NCI-H446 (cell line): ENCODE measurements around the gene TSPY10.
"Not testable (repeated sequence)": the region's sequence is repeated elsewhere in the genome, so short reads cannot be mapped to it uniquely, and the experiment has no call there.

Experiments
- DNase-seq, 2 experiments: peaks; one replicate each; lab custom pipeline; 2025; lab: John Stamatoyannopoulos, UW

The TSPY10 gene, protein sequence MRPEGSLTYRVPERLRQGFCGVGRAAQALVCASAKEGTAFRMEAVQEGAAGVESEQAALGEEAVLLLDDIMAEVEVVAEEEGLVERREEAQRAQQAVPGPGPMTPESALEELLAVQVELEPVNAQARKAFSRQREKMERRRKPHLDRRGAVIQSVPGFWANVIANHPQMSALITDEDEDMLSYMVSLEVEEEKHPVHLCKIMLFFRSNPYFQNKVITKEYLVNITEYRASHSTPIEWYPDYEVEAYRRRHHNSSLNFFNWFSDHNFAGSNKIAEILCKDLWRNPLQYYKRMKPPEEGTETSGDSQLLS

DNA sequence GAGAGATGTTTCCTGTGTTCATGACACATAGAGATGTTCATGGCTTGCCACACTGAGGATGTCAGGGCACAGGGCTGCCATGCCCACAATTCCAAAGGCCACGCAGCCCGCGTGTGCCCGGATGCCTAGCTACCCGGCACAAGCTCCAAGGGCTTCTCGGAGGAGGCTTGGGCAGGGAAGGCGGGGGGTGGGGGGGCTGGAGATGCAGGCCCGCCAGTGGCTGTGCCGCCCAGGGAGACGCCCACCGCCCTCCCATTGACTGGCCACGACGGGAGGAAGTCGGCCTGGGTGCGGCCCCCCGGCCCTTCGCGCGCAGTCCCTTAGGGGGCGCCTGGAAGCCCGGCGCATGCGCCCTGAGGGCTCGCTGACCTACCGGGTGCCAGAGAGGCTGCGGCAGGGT lies at the start of gene TSPY10:
TSPY10 (plus strand) TSS at position 301 of the 400 bp plus-strand sequence; CDS start at position 347, 46 bp downstream.
- not testable (repeated sequence) for DNase-seq

DNA sequence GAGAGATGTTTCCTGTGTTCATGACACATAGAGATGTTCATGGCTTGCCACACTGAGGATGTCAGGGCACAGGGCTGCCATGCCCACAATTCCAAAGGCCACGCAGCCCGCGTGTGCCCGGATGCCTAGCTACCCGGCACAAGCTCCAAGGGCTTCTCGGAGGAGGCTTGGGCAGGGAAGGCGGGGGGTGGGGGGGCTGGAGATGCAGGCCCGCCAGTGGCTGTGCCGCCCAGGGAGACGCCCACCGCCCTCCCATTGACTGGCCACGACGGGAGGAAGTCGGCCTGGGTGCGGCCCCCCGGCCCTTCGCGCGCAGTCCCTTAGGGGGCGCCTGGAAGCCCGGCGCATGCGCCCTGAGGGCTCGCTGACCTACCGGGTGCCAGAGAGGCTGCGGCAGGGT lies 40.7 kb upstream of the TSPY10 start, which contains the start of gene TSPY9:
TSPY9 (plus strand) TSS at position 301 of the 400 bp plus-strand sequence; CDS start at position 347, 46 bp downstream.
- DNase-seq: not testable (repeated sequence)

GRCh38 chrY:9504396-9504795 lies 23.3 kb upstream of the TSPY10 start:
- DNase-seq: not testable (repeated sequence)

GRCh38 chrY:9516287-9516686 lies 11.4 kb upstream of the TSPY10 start:
- DNase-seq: not testable (repeated sequence)
